GM21447 (cell line): Measurements from ENCODE around the gene XPR1.
A peak's percentile ranks its signal among the peaks of the same experiment; 100 is the strongest.

ENCODE experiments used
- ATAC-seq: cut with Tn5 transposase; IDR thresholded peaks from one replicate; pipeline ENCODE4 v1.9.1; 2021; ENCODE audit not compliant: unreplicated experiment

XPR1 gene

DNA sequence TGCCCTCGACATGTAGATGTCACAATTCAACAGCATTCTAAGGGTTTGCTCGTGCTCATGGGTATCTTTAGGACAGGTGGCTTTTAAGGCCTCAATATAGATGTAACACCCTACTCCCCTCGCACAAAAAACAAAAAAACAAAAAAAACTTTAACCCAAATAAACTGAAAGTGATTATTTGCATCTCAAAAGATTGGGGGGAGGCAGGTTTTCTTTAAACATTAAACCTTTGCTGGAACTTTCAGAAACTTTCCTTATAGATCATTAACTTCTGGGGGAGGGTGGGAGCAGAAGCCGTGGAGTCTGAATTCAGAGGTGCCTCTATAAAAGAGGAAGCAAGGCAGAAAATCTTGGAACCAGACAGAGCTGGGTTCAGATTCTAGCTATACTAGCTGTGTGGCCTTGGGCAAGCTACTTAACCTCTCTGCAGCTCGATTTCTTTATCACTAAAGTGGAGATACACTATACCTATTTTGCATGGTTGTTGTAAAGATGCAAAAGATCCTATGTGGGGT is 277.7 kb downstream of the XPR1 start:
- peak; percentile 55 for ATAC-seq

DNA sequence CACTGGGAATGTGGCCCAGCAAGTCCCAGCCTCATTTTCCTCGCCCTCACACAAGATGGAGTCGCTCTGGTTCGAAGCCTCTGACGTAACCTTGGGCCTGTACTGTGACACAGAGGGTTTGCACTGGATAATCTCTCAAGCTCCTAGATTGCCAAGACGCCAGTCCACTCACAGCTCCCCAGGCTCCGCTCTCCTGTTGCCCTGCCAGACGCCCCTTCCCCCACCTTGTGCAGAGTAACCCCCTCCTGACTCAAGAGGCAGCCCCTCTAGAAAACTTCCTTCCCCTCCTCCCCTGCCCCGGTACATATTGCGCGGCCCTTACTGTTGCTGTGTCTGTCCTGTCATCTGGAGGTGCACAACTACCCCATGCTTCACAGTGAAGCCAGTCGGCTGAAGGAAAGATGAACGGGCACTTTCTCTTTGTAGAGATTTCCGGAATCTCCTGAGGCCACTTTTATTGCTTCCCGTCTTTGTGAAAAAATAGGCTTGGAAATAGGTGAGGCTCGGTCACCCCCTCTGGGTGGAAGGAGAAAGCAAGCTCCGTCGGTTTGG is 279.9 kb downstream of the XPR1 start:
- no peak for ATAC-seq

DNA sequence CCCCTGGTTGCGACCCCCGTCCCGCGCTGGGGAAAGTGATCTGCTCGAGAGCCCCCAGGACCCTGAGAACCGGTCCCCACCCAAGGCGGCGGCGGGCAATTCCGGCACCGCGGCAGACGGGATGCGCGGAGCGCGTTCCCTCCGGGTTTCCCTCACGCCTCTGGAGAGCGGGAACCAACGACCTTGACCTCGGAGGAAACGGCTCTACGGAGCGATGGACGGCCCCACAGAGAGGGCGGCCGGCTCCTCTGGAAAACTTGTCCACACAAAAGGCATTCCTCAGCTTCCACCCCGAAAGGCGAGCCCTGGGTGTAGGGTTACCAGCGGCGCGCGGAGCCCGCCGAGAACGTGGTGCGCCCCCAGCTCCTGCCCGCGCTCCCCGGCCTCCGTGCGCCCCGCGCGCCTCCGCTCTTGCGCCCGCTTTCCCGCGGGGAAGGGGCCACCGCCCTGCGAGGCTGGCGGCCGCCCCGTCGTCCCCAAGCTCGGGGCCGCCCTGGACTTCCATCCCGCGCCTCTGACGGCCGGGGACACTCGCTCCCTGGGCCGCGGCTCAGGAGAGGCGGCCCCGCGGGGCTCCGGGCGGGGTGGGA is 280.5 kb downstream of the XPR1 start:
- no peak for ATAC-seq

DNA sequence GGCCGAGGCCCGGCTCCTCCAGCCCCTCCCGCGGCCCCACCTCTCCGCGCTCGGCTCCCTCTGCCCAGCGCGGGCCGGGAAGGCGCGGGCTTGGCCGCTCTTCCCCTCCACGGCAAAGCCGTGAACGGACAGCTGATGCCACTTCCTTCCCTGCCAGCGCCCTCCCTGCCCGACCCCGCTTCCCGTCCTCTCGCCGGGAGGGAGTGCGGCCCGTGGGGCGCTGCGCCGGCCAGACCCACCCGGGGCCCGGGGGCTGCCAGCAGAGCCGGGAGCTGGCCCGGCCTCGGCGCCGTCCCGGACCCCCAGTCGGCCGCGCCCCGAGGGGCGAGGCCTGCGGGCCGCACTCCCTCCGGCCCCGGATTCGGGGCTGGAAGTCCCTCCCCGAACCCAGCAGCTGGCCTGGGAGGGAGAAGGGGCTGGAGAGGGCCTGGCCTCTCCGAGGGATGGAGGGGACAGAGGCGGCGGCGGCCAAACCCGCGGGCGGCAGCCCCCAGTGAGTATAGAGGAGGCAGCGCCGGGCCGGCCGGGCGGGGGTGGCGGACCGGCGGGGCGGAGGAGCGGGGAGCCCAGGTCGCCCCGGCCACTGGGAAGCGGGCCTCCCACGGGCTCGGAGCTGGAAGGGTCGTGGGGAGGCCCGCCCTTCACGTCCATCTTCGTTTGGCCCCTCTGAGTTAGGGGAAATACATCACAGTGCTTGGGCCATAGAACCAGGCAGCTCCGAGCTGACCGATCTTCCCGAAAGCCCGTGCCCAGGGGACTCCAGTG is 281.2 kb downstream of the XPR1 start, which contains the start of gene KIAA1614:
TSS of gene KIAA1614 (plus strand) at position 97 of the 765 bp plus-strand sequence. CDS start at position 444, 347 bp downstream.
- ATAC-seq: no peak

DNA sequence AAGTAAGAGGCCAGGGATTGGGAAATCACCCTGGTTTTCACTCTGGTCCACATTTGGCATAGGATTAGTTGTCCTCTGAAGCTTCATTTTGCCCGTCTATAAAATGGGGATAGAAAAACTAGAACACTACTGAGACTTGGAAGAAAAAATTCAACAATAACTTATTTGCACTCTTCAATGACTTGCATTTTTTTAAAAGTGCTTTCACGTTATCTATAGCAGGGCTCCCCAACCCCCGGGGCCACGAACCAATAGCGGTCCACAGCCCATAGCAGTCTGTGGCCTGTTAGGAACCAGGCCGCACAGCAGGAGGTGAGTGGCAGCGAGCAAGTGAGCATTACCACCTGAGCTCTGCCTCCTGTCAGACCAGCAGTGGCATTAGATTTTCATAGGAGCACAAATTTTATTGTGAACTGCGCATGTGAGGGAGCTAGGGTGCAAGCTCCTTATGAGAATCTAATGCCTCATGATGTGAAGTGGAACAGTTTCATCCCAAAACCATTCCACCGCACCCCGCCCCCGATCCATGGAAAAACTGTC is 283.7 kb downstream of the XPR1 start:
- no peak for ATAC-seq

DNA sequence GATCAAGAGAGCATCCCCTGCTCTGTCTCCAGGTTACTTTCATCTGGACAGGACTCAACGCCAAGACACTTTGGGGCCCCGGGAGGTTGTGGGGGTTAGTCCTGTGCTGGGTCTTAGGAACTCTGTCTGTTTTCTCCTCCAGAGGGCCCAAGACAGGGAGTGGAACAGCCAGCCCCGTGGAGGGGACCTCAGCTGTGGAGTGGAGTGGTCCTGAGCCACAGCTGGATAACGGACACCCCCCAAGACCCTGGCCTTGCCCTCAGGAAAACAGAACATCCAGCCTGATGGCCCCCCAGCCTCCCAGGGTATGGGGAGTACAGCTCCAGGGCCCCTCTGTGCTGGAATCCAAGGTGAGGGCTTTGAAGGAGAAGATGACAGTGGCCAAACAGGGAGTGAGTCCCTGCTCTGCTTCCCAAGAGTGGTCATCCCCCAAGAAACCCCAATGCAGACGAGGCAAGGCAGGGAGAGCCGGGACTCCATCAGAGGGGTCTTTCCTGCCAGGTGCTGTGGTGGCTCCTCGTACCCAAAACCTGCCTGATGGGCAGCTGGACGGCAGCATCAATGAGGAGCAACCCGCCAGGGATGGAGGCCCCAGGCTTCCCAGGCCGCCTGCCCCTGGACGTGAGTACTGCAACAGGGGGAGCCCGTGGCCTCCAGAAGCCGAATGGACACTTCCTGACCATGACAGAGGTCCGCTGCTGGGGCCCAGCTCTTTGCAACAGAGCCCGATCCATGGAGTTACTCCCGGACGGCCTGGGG is 284.4 kb downstream of the XPR1 start:
- ATAC-seq: no peak

DNA sequence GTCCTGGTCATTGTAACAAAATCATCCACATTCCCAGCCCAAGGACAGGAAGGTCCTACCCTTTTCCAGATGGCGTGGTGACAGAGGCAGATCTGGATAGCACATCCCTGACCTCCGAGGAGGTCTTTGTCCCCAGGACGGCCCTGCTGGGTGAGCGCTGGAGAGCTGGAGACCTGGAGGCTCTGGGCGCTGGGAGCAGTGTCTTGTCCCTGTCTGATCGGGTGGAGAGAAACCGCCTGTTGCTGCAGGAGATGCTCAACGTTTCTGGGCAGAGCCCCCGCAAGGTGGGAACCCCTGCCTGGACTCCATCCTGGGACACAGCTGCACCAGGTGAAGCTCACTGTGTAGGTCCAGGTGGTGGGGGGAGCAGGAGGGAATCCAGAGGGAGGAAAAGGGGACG is 284.9 kb downstream of the XPR1 start:
- no peak for ATAC-seq

DNA sequence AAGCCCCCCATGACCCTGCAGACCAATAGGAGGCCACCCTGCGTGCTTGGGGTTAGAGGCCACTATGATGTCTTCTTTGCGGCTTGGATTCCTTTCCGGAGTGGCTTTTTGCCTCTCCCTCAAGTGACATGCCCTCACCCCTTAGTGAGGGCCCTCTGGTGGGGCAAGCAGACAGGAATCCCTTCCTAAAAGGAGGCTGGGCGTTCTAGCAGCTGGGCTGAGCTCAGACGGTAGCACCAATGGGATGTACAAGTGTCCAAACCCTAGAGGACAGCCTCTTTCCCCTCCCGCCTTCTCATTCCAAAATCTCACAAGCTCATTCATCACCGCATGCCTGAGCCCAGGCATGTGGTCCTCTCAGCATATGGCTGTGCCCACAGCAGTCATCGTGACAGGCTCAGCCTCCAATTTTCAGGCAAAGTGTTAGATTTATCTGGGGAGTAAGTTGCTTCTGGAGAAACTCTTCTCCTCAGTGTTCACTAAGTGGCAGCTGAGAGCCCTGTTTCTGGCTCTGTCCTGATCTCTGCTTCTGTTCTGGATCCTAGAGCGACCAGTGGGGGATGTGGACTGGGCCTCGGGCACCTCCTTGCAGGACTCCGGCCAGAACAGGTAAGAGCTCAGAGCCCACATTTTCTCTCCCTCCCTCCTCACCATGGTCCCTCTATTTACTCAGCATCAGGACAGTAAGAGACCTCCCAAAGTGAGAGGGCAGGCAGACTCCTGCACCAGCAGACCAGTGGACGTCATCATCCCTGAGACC is 285.7 kb downstream of the XPR1 start:
- no peak for ATAC-seq

DNA sequence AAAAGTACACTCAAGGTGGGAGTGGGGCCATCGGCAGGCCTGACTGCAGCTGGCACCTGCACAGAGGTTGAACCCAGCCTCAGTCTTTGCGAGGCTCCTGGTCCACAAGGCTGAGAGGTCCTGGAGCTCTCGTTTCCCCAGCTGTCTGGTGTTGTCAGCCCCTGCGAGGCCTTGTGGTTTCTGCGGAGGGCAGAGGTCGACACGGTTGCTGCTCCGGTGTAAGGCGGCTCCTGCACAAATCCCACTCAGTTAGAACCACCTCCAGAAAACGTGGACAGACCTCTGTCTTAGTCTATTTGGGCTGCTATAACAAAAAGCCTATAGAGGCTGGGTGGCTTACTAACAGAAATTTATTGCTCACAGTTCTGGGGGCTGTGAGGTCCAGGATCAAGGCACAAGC is 286.7 kb downstream of the XPR1 start:
- ATAC-seq: no peak

DNA sequence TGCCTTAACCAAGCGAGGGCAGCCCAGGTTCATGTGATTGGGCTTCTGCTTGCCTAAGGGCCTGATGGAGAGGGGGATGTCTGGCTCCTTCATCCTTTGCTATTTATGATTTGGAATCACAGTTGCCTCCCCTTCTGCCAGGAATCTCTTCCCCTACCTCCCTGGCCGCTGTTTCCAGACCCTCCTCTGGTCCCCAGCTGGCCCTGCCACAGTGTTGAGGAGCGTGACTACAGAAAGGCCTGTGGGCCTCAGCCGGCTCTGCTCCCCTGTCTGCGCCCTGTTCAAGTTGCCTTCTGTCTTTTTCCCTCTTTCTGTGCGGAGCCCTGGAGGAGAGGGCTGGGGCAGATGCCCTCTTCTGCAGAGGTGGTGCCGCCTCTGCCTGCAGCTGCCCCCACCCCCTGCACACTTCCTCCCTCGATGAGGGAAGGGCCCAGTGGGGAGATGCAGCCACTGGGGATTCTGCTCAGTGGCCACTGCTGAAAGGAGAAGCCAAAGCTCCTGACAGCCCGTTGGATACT is 287.4 kb downstream of the XPR1 start:
- ATAC-seq: no peak

DNA sequence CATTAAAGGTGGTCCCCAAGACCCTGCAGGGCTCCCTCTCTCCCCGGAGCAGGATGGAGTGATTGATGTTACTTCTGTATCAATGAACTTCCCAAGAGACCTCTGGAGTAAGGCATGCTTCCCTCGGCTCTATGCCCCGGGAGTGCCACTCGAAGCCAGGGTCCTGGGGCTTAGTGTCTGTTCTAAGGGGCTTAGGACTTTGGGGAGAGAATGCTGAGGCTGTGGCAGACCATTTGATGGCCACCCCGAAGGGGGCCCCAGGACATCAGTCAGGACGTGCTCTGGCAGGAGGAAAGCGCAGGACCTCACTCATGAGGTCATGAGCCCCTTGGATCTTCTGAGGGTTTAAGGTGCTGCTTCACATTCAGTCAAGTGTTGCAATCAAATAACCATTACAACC is 288.4 kb downstream of the XPR1 start:
- ATAC-seq: no peak

DNA sequence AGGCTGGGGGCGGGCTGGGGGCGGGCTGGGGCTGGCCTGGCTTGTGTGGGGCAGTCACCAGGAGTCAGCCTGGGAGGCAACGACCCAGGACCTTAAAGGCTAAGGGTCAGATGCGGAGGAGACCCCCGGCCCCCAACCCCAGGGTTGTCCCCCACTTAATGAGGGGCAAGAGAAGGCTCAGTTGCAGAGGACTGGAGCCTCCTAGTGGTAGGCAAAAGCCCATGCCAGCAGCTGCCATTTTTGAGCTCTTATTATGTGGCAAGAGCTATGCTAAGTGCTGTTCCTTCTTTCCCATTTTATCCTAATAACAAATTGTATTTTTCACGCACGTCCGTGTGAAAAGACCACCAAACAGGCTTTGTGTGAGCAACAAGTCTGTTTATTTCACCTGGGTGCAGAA is 288.9 kb downstream of the XPR1 start:
- ATAC-seq: no peak

DNA sequence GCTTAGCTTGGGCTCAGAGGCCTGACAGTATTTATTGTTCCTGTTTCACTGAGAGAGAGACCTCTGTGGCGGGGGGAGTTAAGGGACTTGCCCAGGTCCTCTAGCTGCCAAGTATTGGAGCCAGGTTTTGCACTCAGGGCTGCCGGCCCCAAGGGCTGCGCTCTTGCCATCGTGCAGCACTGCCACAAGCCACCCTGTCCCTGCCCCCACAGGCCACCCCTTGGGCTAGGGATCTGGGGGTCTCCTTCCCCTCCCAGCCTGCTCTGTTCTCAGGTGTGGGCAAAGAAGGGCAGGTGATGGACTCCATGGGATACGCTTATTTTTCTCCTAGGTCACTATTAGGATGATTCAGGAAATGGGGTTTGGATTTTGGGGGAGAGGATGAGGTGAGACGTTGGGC is 289.6 kb downstream of the XPR1 start:
- ATAC-seq: no peak

DNA sequence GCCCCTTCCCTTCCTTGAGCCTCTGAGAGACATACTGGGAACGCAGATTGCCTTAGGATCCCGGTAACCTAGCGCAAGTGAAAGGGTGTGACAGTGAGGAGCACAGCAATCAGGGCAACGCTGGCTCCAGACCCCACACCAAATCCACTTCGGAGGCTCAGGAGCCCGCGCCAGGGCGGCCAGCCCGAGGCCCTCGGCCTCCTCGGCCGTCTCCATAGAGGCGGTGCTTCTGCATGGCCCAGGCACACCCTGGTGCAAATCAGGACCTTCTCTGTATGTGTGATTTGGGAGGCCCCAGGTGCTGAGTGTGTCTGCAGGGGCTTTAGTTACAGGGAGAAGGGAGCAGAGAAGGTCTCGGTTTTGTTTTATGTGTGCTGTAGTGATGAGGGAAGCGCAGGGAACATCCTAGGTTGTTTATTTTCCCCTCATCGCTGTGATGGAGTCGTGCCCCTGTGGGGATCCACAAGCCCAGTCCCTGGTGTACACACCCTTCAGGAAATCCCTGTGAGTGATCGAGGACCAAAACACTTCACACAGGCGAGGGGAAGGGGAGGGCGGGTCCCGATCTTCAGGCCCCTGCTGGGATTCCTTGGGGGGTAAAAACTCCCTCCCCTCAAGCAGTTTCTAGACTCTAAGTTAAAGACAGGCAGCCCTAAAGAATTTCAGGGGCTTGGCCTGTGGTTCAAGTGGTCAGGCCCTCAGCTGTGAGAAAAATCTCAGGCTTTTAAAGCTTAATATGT is 290.2 kb downstream of the XPR1 start:
- ATAC-seq: no peak

DNA sequence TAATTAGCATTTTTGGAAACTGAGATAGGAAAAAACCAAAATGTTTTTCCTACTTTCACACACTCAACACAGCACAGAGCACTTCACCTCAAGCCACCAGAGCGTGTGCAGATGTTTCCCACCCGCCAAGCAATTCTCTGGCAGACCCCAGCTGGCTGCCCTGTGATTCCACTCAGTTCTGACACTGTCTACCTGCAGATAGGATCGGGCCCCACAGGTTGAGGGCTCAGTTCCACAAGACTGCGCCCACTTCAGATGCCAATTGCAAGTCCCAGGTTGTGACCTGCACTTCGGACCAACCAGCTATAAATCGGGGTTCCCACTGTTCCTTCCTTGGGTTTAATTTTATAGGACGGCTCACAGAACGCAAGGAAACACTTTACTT is 290.8 kb downstream of the XPR1 start:
- ATAC-seq: no peak

DNA sequence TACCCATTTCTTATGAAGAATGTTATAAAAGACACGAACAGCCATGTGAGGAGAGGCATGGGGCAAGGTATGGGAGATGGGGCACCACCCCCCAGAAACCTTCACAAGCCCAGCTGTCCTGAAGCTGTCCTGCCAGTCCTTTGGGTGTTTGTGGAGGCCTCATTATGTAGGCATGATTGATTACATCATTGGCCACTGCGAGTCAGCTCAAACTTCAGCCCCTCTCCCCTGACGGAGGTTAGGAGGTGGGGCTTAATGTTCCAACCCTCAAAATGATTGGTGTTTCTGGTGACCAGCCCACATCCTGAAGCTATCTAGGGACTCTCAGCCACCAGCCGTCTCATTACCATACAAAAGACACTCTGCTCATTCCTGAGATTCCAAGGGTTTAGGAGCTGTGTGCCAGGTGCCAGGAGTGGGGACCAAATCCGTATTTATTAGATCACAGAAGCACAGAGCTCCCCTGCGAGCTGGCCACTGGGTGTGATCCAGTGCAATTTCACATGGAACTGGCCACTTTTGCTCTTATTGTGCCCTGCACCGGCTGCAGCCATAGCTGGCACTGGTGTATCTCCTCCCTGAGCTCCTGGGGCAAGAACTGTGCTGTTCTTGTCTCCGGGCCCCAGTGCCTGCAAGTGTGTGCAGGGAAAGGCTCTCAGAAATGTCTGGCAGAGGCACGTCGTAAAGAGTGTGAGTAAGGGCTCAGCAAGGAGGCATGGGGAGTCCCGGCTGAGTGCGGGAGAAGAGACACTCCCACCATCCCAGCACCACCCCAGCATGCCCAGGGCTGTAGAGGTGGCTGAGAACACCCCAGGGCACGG is 291.4 kb downstream of the XPR1 start:
- no peak for ATAC-seq

DNA sequence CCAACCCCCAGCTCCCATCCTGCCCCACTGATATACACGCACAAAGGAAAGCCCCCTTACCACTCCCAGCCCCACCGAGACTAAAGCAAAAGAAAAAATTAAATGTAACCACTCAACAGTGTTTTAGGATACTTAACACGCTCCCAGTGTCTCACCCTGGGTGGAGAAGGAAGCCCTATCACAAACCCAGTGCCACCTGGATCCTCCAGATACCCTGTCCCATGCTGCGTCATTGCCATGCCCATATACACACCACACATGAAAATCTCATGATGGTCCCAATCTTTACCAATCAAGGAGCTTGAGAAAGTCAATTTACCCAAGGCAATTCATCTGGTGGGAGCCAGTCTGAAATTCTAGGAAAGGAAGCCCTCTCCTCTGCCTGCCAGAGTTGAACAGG is 292.1 kb downstream of the XPR1 start:
- no peak for ATAC-seq

DNA sequence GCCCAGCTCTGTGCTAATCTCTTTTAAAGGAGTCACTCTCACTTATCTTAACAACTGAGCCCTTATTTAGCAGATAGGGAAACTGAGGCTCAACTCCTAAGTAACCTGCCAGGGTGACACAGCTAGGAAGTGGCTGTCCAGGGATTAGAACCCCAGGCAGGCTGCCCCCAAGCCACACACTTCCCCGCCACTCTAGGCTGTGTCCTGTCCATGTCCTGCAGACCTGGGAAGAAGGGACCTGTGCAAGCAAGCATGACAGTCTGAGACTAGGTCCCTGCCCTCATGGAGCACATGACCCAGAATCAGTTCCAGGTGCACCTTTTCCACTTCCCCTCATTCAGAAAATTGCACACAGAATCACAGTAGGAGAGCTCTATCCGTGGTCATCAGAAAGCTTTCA is 293.1 kb downstream of the XPR1 start:
- no peak for ATAC-seq
